Limb (tissue), 2 donors: ENCODE data around the gene KASH5.

Experiments
- DNase-seq, 2 donors: peaks; one replicate each; pipeline ENCODE4 v3.0.0-alpha.2; 2016; ENCODE audit errors: extremely low spot score in 2 of 2

KASH5 gene

DNA sequence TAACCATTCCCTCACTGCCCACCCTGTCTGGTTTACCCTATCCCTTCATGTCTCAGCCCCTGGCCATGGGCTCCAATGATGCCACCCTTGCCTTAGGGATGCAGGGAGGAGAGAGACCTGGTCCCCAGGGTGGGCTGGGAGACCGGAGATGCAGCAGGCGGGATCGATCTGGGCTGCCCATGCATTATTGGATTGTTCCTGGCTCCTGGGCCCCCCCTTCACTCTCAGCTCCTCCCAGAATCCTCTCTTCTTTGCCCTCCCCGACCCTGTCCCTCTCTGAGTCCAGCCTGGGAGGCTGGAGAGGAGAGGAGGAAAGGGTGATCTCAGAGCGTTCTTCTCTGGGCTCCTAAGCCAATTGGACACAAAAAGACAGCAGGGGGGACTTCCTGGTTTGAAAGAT, 5.8 kb downstream of the KASH5 start:
- DNase-seq: no peak

- DNase-seq: no peak
Observed at GRCh38 chr19:49395581-49396407, 7.7 kb downstream of the KASH5 start.

DNA sequence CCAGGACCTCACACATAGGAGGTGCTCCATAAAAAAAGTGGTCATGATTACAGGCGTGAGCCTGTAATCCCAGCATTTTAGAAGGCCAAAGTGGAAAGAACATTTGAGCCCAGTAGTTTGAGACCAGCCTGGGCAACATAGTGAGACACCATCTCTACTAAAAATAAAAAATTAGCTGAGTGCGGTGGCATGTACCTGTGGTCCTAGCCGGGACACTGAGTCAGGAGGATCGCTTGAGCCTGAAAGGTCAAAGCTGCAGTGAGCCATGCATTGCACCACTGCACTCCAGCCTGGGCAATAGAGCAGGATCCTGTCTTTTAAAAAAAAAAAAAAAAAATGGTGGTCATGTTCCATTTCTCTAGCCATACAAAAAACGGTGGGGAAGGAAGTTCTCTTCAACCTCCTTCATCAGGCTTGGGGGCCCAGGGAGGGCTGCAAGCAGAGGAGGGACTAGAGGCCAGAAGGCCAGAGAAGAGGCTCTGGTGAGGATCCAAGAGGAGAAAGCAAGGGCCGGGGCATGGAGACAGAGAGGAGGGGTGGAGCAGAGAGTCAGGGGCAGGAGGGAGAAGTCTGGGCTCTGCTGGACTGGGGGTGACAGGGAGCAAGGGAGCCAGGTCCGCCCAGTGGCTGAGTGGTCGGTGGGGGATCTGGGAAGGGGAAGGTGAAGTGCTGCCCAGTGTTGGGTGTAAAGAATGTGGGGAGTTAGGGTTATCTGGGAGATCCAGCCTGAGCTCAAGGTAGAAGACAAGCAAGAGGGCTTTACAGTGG, 8.9 kb downstream of the KASH5 start:
- DNase-seq: no peak

- DNase-seq: no peak
Observed at GRCh38 chr19:49398001-49398615, 10.1 kb downstream of the KASH5 start.

GRCh38 chr19:49398931-49399330, 10.9 kb downstream of the KASH5 start:
- no peak for DNase-seq

- no peak for DNase-seq
Observed at GRCh38 chr19:49400029-49400428, 12.0 kb downstream of the KASH5 start.

- DNase-seq: peak in 1 of 2 donors; percentile 61
Observed at GRCh38 chr19:49403404-49404187, 15.5 kb downstream of the KASH5 start.

- DNase-seq: no peak
Observed at GRCh38 chr19:49407079-49407478, 19.0 kb downstream of the KASH5 start.

DNA sequence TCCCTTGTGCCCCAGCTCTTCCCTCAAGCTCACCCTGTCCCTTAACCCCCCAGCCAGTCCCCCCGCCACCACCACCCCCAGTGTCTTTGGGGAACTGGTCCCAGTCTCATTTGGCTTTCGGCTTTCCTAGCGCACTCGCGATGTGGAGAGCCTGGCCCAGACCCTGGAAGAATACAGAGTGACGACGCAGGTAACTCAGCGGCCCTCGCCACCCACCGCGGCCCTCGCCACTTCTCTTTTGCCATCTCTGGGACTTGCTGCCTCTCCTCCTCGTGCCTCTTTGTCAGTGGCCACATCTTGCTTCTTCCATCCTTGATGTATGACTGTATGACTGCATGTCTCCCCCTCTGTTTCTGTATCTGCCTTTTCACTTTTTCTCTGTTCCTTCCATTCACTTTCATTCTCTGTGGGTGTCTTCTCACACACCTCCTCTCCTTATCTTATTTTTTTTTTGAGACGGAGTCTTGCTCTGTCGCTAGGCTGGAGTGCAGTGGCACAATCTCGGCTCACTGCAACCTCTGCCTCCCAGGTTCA, 19.5 kb downstream of the KASH5 start:
- no peak for DNase-seq

DNA sequence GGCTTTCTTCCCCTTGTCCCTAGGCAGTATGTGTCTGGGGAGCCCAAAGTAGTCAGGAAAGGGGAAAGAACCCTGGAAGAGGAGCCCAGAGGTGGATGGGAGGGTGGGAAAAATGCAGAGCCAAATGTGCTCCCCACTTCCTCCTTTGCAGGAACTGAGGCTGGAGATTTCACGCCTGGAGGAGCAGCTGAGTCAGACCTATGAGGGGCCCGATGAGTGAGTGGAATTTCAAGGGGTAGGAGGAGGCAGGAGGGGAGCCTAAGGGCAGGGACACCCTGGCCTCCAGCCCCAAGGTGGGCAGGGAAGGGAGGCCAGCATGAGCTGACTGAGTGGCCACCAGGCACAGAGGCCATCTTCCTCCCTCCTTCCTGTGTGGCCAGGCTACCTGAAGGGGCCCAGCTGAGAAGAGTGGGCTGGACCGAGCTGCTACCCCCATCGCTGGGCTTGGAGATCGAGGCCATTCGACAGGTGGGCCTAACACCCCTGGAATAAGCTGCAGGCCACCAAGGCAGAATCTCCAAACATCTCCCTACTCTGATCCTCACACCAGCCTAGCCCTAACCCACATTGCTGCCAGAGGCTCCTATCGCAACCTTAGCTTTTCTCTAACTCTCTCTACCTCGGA, 20.9 kb downstream of the KASH5 start:
- DNase-seq: no peak

DNA sequence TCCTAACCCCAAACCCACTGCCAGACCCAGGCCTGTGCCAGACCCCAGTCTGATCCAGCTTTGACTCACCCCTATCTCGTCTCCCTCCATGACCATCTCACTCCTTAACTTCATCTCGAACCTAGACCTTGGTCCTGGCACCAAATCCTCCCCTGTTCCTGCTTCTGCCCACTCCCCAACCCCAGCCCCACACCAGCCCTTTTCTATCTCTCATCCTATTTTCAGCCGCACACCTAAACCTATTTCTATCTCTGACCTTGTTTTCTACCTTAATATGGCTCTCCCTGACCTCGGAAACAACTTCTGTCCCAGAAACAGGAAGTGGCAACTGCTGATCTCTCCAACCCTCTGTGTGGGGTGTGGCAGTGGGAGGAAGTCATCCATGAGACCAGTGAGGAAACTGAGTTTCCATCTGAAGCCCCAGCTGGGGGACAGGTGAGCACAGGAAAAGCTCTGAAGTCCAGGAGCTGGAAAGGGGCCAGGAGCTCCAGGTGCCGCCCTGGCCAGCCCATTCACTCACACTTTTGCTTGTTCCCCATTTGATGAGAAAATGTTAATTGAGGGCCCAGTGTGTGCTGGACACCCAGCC, 21.5 kb downstream of the KASH5 start:
- no peak for DNase-seq

DNA sequence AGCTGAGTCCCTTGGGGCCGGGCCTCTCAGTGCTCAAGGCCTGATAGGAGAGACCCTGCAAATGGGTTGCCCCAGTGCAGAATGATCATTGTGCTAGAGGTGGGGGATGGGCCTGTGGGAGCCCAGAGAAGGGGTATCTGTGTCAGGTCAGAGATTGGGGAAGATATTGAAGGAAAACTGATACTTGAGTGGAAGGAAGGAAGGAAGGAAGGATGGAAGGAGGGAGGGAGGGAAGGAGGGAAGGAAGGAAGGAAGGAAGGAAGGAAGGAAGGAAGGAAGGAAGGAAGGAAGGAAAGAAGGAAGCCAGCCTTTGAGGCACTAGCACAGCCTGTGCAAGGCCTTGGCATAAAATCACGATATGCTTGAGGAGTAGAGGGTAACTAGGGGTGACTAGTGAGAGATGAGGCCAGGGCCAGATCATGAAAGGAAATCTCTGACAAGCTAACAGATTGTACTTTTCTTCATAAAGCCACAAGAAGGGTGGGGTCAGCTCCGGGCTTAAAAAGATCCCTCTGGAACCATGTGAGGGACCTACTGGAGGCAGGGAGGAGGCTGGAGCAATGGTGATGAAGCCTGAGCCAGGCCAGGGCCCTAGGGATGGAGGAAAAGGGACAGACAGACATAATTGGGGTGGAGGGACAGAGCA, 23.8 kb downstream of the KASH5 start:
- DNase-seq: no peak

GRCh38 chr19:49413348-49413747, 25.3 kb downstream of the KASH5 start:
- DNase-seq: no peak

GRCh38 chr19:49414256-49414655, 26.2 kb downstream of the KASH5 start:
- DNase-seq: no peak

GRCh38 chr19:49415102-49415809, 27.2 kb downstream of the KASH5 start:
- DNase-seq: no peak

DNA sequence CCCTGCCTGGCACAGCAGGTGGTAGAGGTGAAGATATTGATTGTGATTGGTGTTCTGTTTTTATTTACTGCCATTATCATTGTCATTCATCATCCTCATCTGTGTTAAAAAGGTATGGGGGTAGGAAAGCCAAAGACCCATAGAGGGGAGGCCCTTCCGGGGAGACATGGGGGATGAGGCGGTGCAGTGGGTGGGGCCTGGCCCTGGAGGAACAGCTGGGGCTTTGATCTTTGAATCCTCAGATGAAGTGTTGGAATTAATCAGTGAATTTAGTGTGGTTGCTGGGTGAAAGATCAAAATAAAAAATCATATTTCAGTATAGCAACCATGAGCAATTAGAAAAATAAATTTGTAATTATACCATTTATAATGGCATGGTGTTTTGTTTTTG, 27.8 kb downstream of the KASH5 start:
- no peak for DNase-seq

DNA sequence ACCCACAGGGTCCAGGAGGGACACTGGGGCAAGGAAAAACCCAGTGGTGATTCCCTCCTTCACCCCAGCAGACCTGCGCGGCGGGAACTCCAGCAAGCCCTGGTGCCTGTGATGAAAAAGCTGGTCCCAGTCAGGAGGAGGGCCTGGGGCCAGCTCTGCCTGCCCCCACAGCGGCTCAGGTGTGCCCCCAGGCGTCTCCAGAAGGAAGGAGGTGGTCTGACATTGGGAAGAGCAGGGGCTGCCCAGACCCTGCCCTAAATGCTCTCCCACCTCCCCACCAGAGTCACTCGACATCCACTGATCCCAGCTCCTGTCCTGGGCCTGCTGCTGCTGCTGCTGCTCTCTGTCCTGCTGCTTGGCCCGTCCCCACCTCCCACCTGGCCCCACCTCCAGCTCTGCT, 29.0 kb downstream of the KASH5 start:
- DNase-seq: no peak

DNA sequence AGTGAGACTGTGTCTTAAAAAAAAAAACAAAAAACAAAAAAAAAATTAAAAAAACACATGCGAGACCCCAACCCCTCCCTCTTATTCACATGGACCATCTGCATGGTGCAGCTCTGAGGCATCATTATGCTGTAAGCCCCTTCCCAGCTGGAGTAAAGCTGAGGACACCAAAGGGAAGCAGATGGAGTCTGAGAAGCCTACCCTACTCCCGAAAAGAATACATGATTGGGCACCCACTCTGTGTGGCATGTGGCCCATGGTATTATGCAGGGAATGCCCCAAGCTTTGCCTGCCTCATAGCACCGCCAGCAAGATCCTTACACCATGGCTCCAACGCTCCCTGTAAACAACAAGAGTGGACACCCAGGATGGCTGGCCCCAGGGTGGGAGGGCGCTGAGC, 30.5 kb downstream of the KASH5 start:
- no peak for DNase-seq

DNA sequence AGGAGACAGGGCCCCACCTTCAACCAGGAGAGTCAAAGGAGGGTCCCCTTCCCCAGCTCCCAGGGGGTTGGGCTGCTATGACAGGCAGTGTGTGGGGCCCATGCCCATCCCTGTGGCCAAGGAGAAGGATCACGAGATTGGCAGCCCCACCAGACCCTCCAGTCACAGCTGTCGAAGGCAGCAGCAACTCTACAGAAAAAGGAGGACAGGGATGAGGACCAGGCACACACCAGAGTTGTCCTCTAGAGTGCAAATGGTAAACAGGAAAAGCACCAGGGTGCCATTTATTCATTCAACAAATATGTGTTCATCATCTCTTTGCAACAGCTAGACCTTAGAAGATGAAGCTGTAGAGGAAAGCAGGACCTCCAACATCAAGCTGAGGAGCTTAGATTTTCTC, 31.1 kb downstream of the KASH5 start:
- no peak for DNase-seq
